Measurements from ENCODE around the gene RPL3. TPM values are rescaled to one million over a fixed set of nuclear protein-coding genes. Genes with fewer than 3 reads are reported as not detected.
A peak's percentile ranks its signal among the peaks of the same experiment; 100 is the strongest.

Gene RPL3
- total and polyA plus RNA-seq, 4 donors = 1,521 to 2,749 (median 1,961) TPM

DNA sequence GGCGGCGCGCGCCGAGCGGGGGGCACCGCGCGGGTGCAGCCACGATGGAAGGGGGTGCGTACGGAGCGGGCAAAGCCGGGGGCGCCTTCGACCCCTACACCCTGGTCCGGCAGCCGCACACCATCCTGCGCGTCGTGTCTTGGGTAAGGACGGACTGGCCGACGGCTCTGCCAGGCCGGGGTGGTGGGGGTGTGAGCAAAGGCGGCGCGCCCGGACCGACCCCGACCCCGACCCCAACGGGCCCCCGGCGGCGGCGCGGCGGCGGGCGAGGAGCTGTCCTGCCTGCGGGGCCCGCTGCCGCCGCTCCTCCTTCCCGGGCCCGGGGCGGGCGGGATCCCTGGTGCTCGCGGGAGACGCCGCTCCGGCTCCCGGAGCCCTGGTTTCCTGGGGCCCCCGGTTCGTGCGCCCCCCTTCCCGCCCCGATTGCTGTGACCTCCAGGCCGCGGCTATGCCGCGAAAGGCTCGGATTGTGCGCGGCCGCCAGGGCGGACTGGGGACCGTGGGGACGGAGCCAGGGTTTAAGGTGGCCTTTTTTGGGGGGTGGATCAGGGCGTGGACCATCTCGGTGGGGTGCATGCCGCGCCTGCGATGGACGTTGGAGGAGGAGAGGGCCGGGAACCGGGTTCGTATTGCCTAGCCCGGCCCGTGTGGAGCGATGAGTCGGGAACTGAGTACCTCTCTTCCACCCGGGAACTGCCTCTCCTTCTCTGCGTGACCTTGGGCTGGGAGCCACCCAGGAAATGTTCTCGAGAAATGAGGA lies 30.7 kb upstream of the RPL3 start, which contains the start of gene SYNGR1:
SYNGR1 (plus strand) TSS at position 25 of the 760 bp plus-strand sequence; CDS start at position 45, 20 bp downstream.
- no peak for TF ChIP-seq CTCF (IDR thresholded peaks at IDR 0.05; ENCODE audit: control extremely low read depth, extremely low read depth)
- peak within 1 kb of the TSS in 1 of 2 donors; percentile 64 for H3K27ac ChIP-seq (ENCODE audit: low read depth in 1 of 2, low read length in 1 of 2)
- H3K9me3 ChIP-seq (ENCODE audit: control insufficient read depth in 4 of 4, insufficient read depth in 3 of 4, low read length in 3 of 4) = no peaks in the 10 kb centered on the region
- H3K27me3 ChIP-seq (ENCODE audit: control insufficient read depth in 3 of 3, insufficient read depth in 3 of 3, low read length in 2 of 3) = no peaks in the 10 kb centered on the region
- H3K36me3 ChIP-seq (ENCODE audit: control insufficient read depth in 4 of 4, insufficient read depth in 4 of 4, low read length in 4 of 4) = no peaks in the 10 kb centered on the region
- 0 to 1% methylated on average over 41 to 87 of the region's 87 CpGs for WGBS, 2 donors
- ATAC-seq (ENCODE audit: insufficient read depth, low FRiP score) = no peak
- H3K4me3 ChIP-seq = peak within 1 kb of the TSS; percentile 66
- peak within 1 kb of the TSS; percentile 39 to 65 for H3K9ac ChIP-seq (ENCODE audit: insufficient read depth in 1 of 2, low read length in 2 of 2)
- peak in 2 of 3 donors; percentile 23 to 58 for DNase-seq
- peaks cover 0 to 22% (median 12%) of the 10 kb centered on the region in 5 donors for H3K4me1 ChIP-seq (ENCODE audit: control insufficient read depth in 5 of 5, insufficient read depth in 5 of 5, low read length in 5 of 5)

DNA sequence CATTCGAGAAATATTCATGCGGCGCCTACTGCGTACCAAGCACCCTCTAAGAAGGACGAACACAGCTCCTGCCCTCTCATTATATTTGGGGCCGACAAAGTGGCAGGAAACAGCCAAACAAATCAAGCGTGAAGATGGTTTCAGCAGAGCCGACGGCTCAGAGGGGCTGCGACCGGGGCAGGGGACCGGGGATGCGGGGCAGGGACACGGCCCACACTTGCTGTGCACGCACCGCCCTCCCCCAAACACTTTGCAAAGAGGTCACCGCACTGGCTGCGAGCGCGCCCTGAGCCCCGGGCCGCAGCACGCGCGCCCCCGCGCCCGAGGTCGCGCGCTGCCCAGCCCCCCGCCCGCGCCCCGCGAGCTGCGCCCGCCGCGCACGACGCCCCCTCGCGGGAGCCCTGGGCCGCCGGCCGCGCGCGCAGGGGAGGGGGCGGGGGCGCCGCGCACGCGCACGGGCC lies 30.1 kb upstream of the RPL3 start:
- H3K27me3 ChIP-seq (ENCODE audit: control insufficient read depth in 3 of 3, insufficient read depth in 3 of 3, low read length in 2 of 3) = no peaks in the 10 kb centered on the region
- no peak for TF ChIP-seq CTCF (IDR thresholded peaks at IDR 0.05; ENCODE audit: control extremely low read depth, extremely low read depth)
- peak in 2 of 3 donors; percentile 55 to 81 for DNase-seq

GRCh38 chr22:39348909-39349505 lies 29.6 kb upstream of the RPL3 start:
- H3K9me3 ChIP-seq (ENCODE audit: control insufficient read depth in 4 of 4, insufficient read depth in 3 of 4, low read length in 3 of 4) = no peaks in the 10 kb centered on the region
- peaks cover 0 to 22% (median 10%) of the 10 kb centered on the region in 5 donors for H3K4me1 ChIP-seq (ENCODE audit: control insufficient read depth in 5 of 5, insufficient read depth in 5 of 5, low read length in 5 of 5)
- peak overlapping the region; percentile 25 to 65 for H3K9ac ChIP-seq (ENCODE audit: insufficient read depth in 1 of 2, low read length in 2 of 2)
- peak overlapping the region in 1 of 2 donors; percentile 64 for H3K27ac ChIP-seq (ENCODE audit: low read depth in 1 of 2, low read length in 1 of 2)
- TF ChIP-seq CTCF (IDR thresholded peaks at IDR 0.05; ENCODE audit: control extremely low read depth, extremely low read depth) = no peak
- H3K36me3 ChIP-seq (ENCODE audit: control insufficient read depth in 4 of 4, insufficient read depth in 4 of 4, low read length in 4 of 4) = no peaks in the 10 kb centered on the region
- H3K4me3 ChIP-seq = peak overlapping the region; percentile 32
- no peaks in the 10 kb centered on the region for H3K27me3 ChIP-seq (ENCODE audit: control insufficient read depth in 3 of 3, insufficient read depth in 3 of 3, low read length in 2 of 3)
- DNase-seq = peak in 2 of 3 donors; percentile 41 to 54
- no peak for ATAC-seq (ENCODE audit: insufficient read depth, low FRiP score)
- 7 to 22% methylated on average over 11 of the region's 11 CpGs for WGBS, 2 donors

More for the DNA sequence above, 30.1 kb upstream of the RPL3 start:
- Histone ChIP-seq H3K4me1 (ENCODE audit: control insufficient read depth in 5 of 5, insufficient read depth in 5 of 5, low read length in 5 of 5) (peaks cover 0 to 22% (median 12%) of the 10 kb centered on the region in 5 donors), H3K27ac (ENCODE audit: low read depth in 1 of 2, low read length in 1 of 2) (peak overlapping the region in 1 of 2 donors; percentile 64), H3K9ac (ENCODE audit: insufficient read depth in 1 of 2, low read length in 2 of 2) (peak overlapping the region in 1 of 2 donors; percentile 65), H3K36me3 (ENCODE audit: control insufficient read depth in 4 of 4, insufficient read depth in 4 of 4, low read length in 4 of 4) (no peaks in the 10 kb centered on the region), H3K4me3 (peak overlapping the region; percentile 66), H3K9me3 (ENCODE audit: control insufficient read depth in 4 of 4, insufficient read depth in 3 of 4, low read length in 3 of 4) (no peaks in the 10 kb centered on the region)
- 0 to 1% methylated on average over 19 to 57 of the region's 57 CpGs for WGBS, 2 donors
- ATAC-seq (ENCODE audit: insufficient read depth, low FRiP score) = no peak

All from lung (tissue), 12 donors.